ENCODE results near the gene PHF14.
"Not testable (repeated sequence)": the region's sequence is repeated elsewhere in the genome, so short reads cannot be mapped to it uniquely, and the experiment has no call there.

Gene PHF14

DNA sequence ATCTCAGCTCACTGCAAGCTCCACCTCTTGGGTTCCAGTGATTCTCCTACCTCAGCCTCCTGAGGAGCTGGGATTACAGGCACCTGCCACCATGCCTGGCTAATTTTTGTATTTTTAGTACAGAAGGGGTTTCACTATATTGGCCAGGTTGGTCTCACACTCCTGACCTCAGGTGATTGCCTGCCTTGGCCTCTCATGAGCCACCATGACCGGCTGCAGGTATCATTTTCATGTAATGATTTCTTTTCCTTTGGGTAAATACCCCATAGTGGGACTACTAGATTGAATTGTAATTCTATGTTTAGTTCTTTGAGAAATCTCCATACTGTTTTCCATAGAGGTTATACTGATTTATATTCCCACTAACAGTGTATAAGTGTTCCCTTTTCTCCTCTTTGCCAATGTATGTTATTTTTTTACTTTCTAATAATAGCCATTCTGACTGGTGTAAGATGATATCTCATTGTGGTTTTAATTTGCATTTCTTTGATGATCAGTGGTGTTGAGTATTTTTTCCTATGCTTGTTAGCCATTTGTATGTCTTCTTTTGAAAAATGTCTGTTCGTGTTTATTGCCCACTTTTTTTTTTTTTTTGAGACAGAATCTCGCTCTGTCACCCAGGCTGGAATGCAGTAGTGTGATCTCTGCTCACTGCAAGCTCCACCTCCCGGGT lies 20.5 kb upstream of the PHF14 start:
- H3K4me3 ChIP-seq (ENCODE audit: control insufficient read depth in 1 of 7, extremely low read depth in 1 of 7, insufficient read depth in 4 of 7, low read depth in 2 of 7, low read length in 6 of 7); H3K36me3 ChIP-seq (ENCODE audit: control insufficient read depth in 4 of 4, insufficient read depth in 4 of 4, low read length in 3 of 4); CTCF ChIA-PET; H3K27me3 ChIP-seq (replicated peaks in 2 of 5; ENCODE audit: control insufficient read depth in 4 of 5, insufficient read depth in 5 of 5, low read length in 4 of 5); POLR2A ChIA-PET; DNase-seq; H3K4me1 ChIP-seq (ENCODE audit: control extremely low read depth in 1 of 4, control insufficient read depth in 4 of 4, insufficient read depth in 4 of 4, low read length in 3 of 4); H3K27ac ChIP-seq (ENCODE audit: insufficient read depth in 1 of 2, low read depth in 1 of 2, low read length in 2 of 2, poor library complexity in 1 of 2, severe bottlenecking in 2 of 2); H3K9me3 ChIP-seq (ENCODE audit: control extremely low read depth in 1 of 5, control insufficient read depth in 4 of 5, insufficient read depth in 2 of 5, low read depth in 1 of 5, low read length in 4 of 5): not testable (repeated sequence)
- 0% methylated on average over 1 of the region's 4 CpGs for WGBS (ENCODE audit: insufficient coverage)

DNA sequence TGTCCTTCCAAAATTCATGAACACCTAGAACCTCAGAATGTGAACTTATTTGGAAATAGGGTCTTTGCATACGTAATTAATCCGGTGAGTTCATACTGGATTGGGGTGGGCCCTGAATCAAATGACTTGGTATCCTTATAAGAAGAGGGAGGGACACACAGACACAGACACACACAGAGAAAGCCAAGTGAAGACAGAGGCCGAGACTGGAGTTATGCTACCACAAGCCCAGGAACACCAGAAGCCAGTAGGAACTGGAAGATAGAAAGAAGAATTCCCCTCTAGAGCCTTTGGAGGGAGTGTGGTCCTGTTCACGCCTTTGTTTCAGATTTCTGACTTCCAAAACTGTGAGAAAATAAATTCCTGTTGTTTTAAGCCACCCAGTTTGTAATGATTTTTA lies 17.1 kb upstream of the PHF14 start:
- H3K9me3 ChIP-seq (ENCODE audit: control extremely low read depth in 1 of 5, control insufficient read depth in 4 of 5, insufficient read depth in 2 of 5, low read depth in 1 of 5, low read length in 4 of 5): peaks cover 0 to 2% (median 0%) of the 10 kb centered on the region in 5 experiments
- no peaks in the 10 kb centered on the region for H3K36me3 ChIP-seq (ENCODE audit: control insufficient read depth in 4 of 4, insufficient read depth in 4 of 4, low read length in 3 of 4)
- H3K4me1 ChIP-seq (ENCODE audit: control extremely low read depth in 1 of 4, control insufficient read depth in 4 of 4, insufficient read depth in 4 of 4, low read length in 3 of 4): no peaks in the 10 kb centered on the region
- CTCF ChIA-PET: no interaction called here
- WGBS (ENCODE audit: insufficient coverage): 83% methylated on average over 1 of the region's 4 CpGs
- no peaks in the 10 kb centered on the region for H3K27me3 ChIP-seq (replicated peaks in 2 of 5; ENCODE audit: control insufficient read depth in 4 of 5, insufficient read depth in 5 of 5, low read length in 4 of 5)
- POLR2A ChIA-PET: no interaction called here
- no peak overlapping the region for H3K4me3 ChIP-seq (ENCODE audit: control insufficient read depth in 1 of 7, extremely low read depth in 1 of 7, insufficient read depth in 4 of 7, low read depth in 2 of 7, low read length in 6 of 7)
- H3K27ac ChIP-seq (ENCODE audit: insufficient read depth in 1 of 2, low read depth in 1 of 2, low read length in 2 of 2, poor library complexity in 1 of 2, severe bottlenecking in 2 of 2): no peak overlapping the region
- DNase-seq: no peak

DNA sequence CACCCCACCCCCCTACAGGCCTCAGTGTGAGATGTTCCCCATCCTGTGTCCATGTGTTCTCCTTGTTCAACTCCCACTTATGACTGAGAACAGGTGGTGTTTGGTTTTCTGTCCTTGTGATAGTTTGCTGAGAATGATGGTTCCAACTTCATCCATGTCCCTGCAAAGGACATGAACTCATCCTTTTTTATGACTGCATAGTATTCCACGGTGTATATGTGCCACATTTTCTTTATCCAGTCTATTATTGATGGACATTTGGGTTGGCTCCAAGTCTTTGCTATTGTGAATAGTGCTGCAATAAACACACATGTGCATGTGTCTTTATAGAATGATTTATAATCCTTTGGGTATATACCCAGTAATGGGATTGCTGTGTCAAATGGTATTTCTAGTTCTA lies 13.4 kb upstream of the PHF14 start:
- H3K36me3 ChIP-seq (ENCODE audit: control insufficient read depth in 4 of 4, insufficient read depth in 4 of 4, low read length in 3 of 4); H3K4me1 ChIP-seq (ENCODE audit: control extremely low read depth in 1 of 4, control insufficient read depth in 4 of 4, insufficient read depth in 4 of 4, low read length in 3 of 4); H3K9me3 ChIP-seq (ENCODE audit: control extremely low read depth in 1 of 5, control insufficient read depth in 4 of 5, insufficient read depth in 2 of 5, low read depth in 1 of 5, low read length in 4 of 5); H3K27me3 ChIP-seq (replicated peaks in 2 of 5; ENCODE audit: control insufficient read depth in 4 of 5, insufficient read depth in 5 of 5, low read length in 4 of 5); H3K4me3 ChIP-seq (ENCODE audit: control insufficient read depth in 1 of 7, extremely low read depth in 1 of 7, insufficient read depth in 4 of 7, low read depth in 2 of 7, low read length in 6 of 7); H3K27ac ChIP-seq (ENCODE audit: insufficient read depth in 1 of 2, low read depth in 1 of 2, low read length in 2 of 2, poor library complexity in 1 of 2, severe bottlenecking in 2 of 2); CTCF ChIA-PET; DNase-seq; POLR2A ChIA-PET: not testable (repeated sequence)
- no CpG with 5 or more reads among the region's 1 CpG for WGBS (ENCODE audit: insufficient coverage)

DNA sequence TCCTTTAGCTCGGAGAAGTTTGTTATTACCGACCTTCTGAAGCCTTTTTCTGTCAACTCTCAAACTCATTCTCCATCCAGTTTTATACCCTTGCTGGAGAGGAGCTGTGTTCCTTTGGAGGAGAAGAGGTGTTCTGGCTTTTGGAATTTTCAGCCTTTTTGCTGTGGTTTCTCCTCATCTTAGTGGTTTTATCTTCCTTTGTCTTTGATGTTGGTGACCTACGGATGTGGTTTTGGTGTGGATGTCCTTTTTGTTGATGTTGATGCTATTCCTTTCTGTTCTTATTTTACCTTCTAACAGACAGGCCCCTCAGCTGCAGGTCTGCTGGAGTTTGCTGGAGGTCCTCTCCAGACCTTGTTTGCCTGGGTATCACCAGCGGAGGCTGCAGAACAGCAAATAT lies 8.7 kb upstream of the PHF14 start:
- POLR2A ChIA-PET; H3K4me1 ChIP-seq (ENCODE audit: control extremely low read depth in 1 of 4, control insufficient read depth in 4 of 4, insufficient read depth in 4 of 4, low read length in 3 of 4); DNase-seq; H3K36me3 ChIP-seq (ENCODE audit: control insufficient read depth in 4 of 4, insufficient read depth in 4 of 4, low read length in 3 of 4); H3K27me3 ChIP-seq (replicated peaks in 2 of 5; ENCODE audit: control insufficient read depth in 4 of 5, insufficient read depth in 5 of 5, low read length in 4 of 5); H3K27ac ChIP-seq (ENCODE audit: insufficient read depth in 1 of 2, low read depth in 1 of 2, low read length in 2 of 2, poor library complexity in 1 of 2, severe bottlenecking in 2 of 2); H3K4me3 ChIP-seq (ENCODE audit: control insufficient read depth in 1 of 7, extremely low read depth in 1 of 7, insufficient read depth in 4 of 7, low read depth in 2 of 7, low read length in 6 of 7): not testable (repeated sequence)
- CTCF ChIA-PET: interaction anchor here (1.3 kb wide), 1 partner anchor 10 kb away, joined by 3 read pairs; no protein-coding TSS in a partner anchor
- H3K9me3 ChIP-seq (ENCODE audit: control extremely low read depth in 1 of 5, control insufficient read depth in 4 of 5, insufficient read depth in 2 of 5, low read depth in 1 of 5, low read length in 4 of 5): peaks cover 0 to 16% (median 7%) of the 10 kb centered on the region in 5 experiments
- WGBS (ENCODE audit: insufficient coverage): 100% methylated on average over 1 of the region's 4 CpGs

DNA sequence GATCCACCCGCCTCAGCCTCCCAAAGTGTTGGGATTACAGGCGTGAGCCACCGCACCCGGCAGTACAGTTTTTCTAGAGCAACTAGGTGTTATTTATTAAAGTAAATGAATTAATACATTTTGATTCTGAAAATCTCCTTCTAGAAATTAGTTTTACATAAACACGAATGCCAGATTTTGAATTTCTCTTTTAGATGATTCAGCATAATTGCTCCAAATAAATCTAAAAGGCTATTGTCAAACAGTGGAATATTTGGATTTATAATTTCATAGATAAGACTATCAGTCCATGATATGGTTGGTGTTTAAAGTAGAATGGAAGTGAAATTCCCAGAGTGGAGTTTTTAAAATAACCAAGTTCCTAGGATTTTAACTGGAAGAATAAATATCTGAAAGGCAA lies 1.5 kb upstream of the PHF14 start:
- ChIA-PET POLR2A (no interaction called here), CTCF (no interaction called here)
- WGBS (ENCODE audit: insufficient coverage): no CpG with 5 or more reads among the region's 5 CpGs
- no peak overlapping the region for H3K27ac ChIP-seq (ENCODE audit: insufficient read depth in 1 of 2, low read depth in 1 of 2, low read length in 2 of 2, poor library complexity in 1 of 2, severe bottlenecking in 2 of 2)
- peaks cover 8 to 22% (median 14%) of the 10 kb centered on the region in 4 experiments for H3K4me1 ChIP-seq (ENCODE audit: control extremely low read depth in 1 of 4, control insufficient read depth in 4 of 4, insufficient read depth in 4 of 4, low read length in 3 of 4)
- H3K36me3 ChIP-seq (ENCODE audit: control insufficient read depth in 4 of 4, insufficient read depth in 4 of 4, low read length in 3 of 4): peaks cover 0 to 13% (median 3%) of the 10 kb centered on the region in 4 experiments
- H3K27me3 ChIP-seq (replicated peaks in 2 of 5; ENCODE audit: control insufficient read depth in 4 of 5, insufficient read depth in 5 of 5, low read length in 4 of 5): no peaks in the 10 kb centered on the region
- no peak overlapping the region for H3K4me3 ChIP-seq (ENCODE audit: control insufficient read depth in 1 of 7, extremely low read depth in 1 of 7, insufficient read depth in 4 of 7, low read depth in 2 of 7, low read length in 6 of 7)
- DNase-seq: no peak
- H3K9me3 ChIP-seq (ENCODE audit: control extremely low read depth in 1 of 5, control insufficient read depth in 4 of 5, insufficient read depth in 2 of 5, low read depth in 1 of 5, low read length in 4 of 5): no peaks in the 10 kb centered on the region

DNA sequence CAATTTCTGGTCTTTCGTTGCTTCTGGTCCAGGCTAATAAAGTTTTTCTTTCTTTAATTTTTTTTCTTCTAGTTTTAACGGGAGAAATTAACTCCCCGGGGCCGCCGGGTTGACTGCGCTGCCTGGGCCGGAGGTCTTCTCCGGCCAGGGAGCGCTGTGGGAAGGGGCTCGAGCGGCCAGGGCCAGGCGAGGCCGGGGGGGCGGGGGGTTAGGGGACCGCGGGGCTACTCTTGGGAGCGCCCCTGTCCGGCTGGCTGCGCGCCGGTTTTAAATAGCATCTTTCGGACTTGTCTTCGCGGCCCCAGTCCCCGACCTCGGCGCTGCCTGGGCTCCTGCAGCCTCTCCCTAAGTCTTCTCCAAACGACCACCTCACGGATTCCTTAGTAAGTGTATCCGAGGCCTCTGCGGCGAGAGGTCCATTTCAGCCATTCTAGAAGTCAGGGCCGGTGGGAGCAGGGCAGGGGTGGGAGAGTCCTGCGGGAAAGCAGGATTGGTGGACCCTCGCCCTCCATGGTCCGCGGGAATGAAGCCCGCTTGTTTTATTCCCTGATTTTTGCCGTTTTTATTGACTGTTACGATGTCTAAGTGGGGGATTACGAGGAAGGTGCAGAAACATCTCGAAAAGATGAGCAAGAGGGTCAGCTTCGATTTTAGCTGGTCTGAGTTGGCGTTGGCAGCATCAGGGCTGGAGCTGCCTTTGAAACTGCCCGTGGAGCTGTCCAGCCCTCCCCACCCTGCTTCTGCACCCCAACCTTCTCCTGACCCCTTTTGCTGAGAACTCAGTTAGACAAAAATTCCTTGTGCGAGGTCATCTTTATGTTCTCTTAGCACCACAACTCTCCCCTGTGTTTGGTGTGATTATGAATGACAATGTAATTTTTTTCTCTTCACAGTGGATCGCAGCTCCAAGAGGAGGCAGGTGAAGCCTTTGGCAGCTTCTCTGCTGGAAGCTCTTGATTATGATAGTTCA lies 555 bp downstream of the PHF14 start:
- POLR2A ChIA-PET: interaction anchor here (0.6 to 1.6 kb wide), 3 partner anchors 33 to 1242 kb away, joined by 3 to 13 read pairs (median 8); a partner anchor contains a TSS
- WGBS (ENCODE audit: insufficient coverage): 0% methylated on average over 41 of the region's 47 CpGs
- H3K9me3 ChIP-seq (ENCODE audit: control extremely low read depth in 1 of 5, control insufficient read depth in 4 of 5, insufficient read depth in 2 of 5, low read depth in 1 of 5, low read length in 4 of 5): no peaks in the 10 kb centered on the region

DNA sequence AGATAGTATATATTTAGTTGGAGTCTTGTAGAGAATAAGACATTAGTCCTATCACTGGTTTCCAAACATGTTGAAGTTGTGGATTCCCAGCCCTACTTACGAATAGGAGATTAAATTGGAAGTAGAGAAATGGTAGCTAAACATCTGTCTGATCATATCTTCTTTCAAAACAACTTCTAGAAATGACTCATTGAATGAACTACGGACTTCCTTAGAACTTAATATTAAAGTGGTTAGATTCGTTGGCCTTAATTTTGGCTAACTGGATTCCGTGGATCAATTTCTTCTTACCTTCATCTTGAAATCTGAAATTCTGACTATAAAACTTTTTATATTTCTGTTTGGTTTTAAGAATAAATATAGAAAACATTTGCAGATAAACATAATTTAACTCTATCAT lies 3.4 kb downstream of the PHF14 start:
- ChIA-PET POLR2A (no interaction called here), CTCF (interaction anchor here (1.6 kb wide), 1 partner anchor 36 kb away, joined by 3 read pairs; no protein-coding TSS in a partner anchor)
- no peaks in the 10 kb centered on the region for H3K27me3 ChIP-seq (replicated peaks in 2 of 5; ENCODE audit: control insufficient read depth in 4 of 5, insufficient read depth in 5 of 5, low read length in 4 of 5)
- no peak overlapping the region for H3K27ac ChIP-seq (ENCODE audit: insufficient read depth in 1 of 2, low read depth in 1 of 2, low read length in 2 of 2, poor library complexity in 1 of 2, severe bottlenecking in 2 of 2)
- WGBS (ENCODE audit: insufficient coverage): no CpG with 5 or more reads among the region's 4 CpGs
- no peak overlapping the region for H3K4me3 ChIP-seq (ENCODE audit: control insufficient read depth in 1 of 7, extremely low read depth in 1 of 7, insufficient read depth in 4 of 7, low read depth in 2 of 7, low read length in 6 of 7)
- H3K9me3 ChIP-seq (ENCODE audit: control extremely low read depth in 1 of 5, control insufficient read depth in 4 of 5, insufficient read depth in 2 of 5, low read depth in 1 of 5, low read length in 4 of 5): no peaks in the 10 kb centered on the region
- peaks cover 8 to 22% (median 14%) of the 10 kb centered on the region in 4 experiments for H3K4me1 ChIP-seq (ENCODE audit: control extremely low read depth in 1 of 4, control insufficient read depth in 4 of 4, insufficient read depth in 4 of 4, low read length in 3 of 4)
- H3K36me3 ChIP-seq (ENCODE audit: control insufficient read depth in 4 of 4, insufficient read depth in 4 of 4, low read length in 3 of 4): peaks cover 5 to 24% (median 10%) of the 10 kb centered on the region in 4 experiments
- DNase-seq: no peak

More for the DNA sequence above, 555 bp downstream of the PHF14 start:
- Histone ChIP-seq H3K4me3 (ENCODE audit: control insufficient read depth in 1 of 7, extremely low read depth in 1 of 7, insufficient read depth in 4 of 7, low read depth in 2 of 7, low read length in 6 of 7) (peak overlapping the region; percentile 65 to 93 (median 83)), H3K36me3 (ENCODE audit: control insufficient read depth in 4 of 4, insufficient read depth in 4 of 4, low read length in 3 of 4) (peaks cover 4 to 20% (median 10%) of the 10 kb centered on the region in 4 experiments), H3K27me3 (replicated peaks in 2 of 5; ENCODE audit: control insufficient read depth in 4 of 5, insufficient read depth in 5 of 5, low read length in 4 of 5) (no peaks in the 10 kb centered on the region), H3K27ac (ENCODE audit: insufficient read depth in 1 of 2, low read depth in 1 of 2, low read length in 2 of 2, poor library complexity in 1 of 2, severe bottlenecking in 2 of 2) (peak overlapping the region; percentile 52 to 81), H3K4me1 (ENCODE audit: control extremely low read depth in 1 of 4, control insufficient read depth in 4 of 4, insufficient read depth in 4 of 4, low read length in 3 of 4) (peaks cover 8 to 22% (median 14%) of the 10 kb centered on the region in 4 experiments)
- peak; percentile 9 to 44 (median 35) for DNase-seq
- CTCF ChIA-PET: interaction anchor here (1.3 kb wide), 1 partner anchor 34 kb away, joined by 4 read pairs; a partner anchor contains a TSS

All from common myeloid progenitor, CD34-positive (primary cell).